ENCODE results near the gene CPNE5. TPM values are rescaled to one million over a fixed set of nuclear protein-coding genes. Genes with fewer than 3 reads are reported as not detected.

CPNE5 gene
- polyA plus RNA-seq, 1 of the 3 experiments (the other 2 are of a cell fraction): 0.30 TPM

GRCh38 chr6:36851626-36852025 lies 12.4 kb upstream of the CPNE5 start:
- POLR2A ChIA-PET: interaction anchor here (0.8 to 1.2 kb wide), 3 partner anchors 23 to 167 kb away, joined by 3 read pairs; partner anchors contain the start of gene PPIL1
- Histone ChIP-seq H3K36me3 (replicated peaks in 1 of 2; ENCODE audit: control insufficient read depth in 1 of 2, insufficient read depth in 2 of 2, low read length in 1 of 2) (peaks cover 25 to 37% of the 10 kb centered on the region in 2 experiments), H3K4me3 (ENCODE audit: low read depth in 2 of 2, low read length in 1 of 2) (no peak overlapping the region), H3K9me2 (no peaks in the 10 kb centered on the region), H3K27ac (ENCODE audit: low read depth in 2 of 2, low read length in 1 of 2) (no peak overlapping the region), H3K4me1 (ENCODE audit: control insufficient read depth in 1 of 2, insufficient read depth in 2 of 2, low read depth in 1 of 2, low read length in 1 of 2) (peaks cover 10 to 16% of the 10 kb centered on the region in 2 experiments; a peak in 2 of 4 replicates), H3F3A (replicated peaks; ENCODE audit: insufficient read depth) (no peaks in the 10 kb centered on the region), H3K27me3 (ENCODE audit: insufficient read depth) (no peaks in the 10 kb centered on the region), H3K9ac (no peak overlapping the region), H4K20me1 (ENCODE audit: insufficient read depth) (no peaks in the 10 kb centered on the region), H3K79me2 (ENCODE audit: insufficient read depth) (no peaks in the 10 kb centered on the region), H3K9me3 (no peaks in the 10 kb centered on the region), H3K4me2 (no peak overlapping the region), H2AFZ (ENCODE audit: low read depth) (no peak overlapping the region)
- CTCF ChIA-PET: interaction anchor here (0.8 to 7.2 kb wide), 40 partner anchors 9 to 491 kb away, joined by 3 to 200 read pairs (median 5); partner anchors contain the start of genes C6orf89, MTCH1 and PPIL1
- TF ChIP-seq MXI1 (IDR thresholded peaks at IDR 0.05; ENCODE audit: low read depth, low read length): no peak
- DNase-seq: no peak
- 91% methylated on average over 4 of the region's 4 CpGs for WGBS (ENCODE audit: low lambda C conversion rate)

- no peak overlapping the region for H3K9ac ChIP-seq
- no peak overlapping the region for H3K4me2 ChIP-seq
- TF ChIP-seq USF2 (IDR thresholded peaks at IDR 0.05; ENCODE audit: borderline replicate concordance, low read depth, low read length): no peak
- TF ChIP-seq CTCF (IDR thresholded peaks at IDR 0.05): peak; percentile 75
- peak; percentile 83 for TF ChIP-seq RAD21 (IDR thresholded peaks at IDR 0.05; ENCODE audit: low read length)
- peak; percentile 75 for TF ChIP-seq SMC3 (IDR thresholded peaks at IDR 0.05; ENCODE audit: low read depth, low read length)
- peaks cover 10 to 13% of the 10 kb centered on the region in 2 experiments; a peak in 2 of 4 replicates for H3K4me1 ChIP-seq (ENCODE audit: control insufficient read depth in 1 of 2, insufficient read depth in 2 of 2, low read depth in 1 of 2, low read length in 1 of 2)
- H3K27ac ChIP-seq (ENCODE audit: low read depth in 2 of 2, low read length in 1 of 2): no peak overlapping the region
- H4K20me1 ChIP-seq (ENCODE audit: insufficient read depth): no peaks in the 10 kb centered on the region
- no peaks in the 10 kb centered on the region for H3K9me2 ChIP-seq
- no peak overlapping the region; a peak in 1 of 4 replicates for H3K4me3 ChIP-seq (ENCODE audit: low read depth in 2 of 2, low read length in 1 of 2)
- peak; percentile 61 for DNase-seq
- CTCF ChIA-PET: interaction anchor here (0.6 to 7.2 kb wide), 40 partner anchors 9 to 491 kb away, joined by 3 to 200 read pairs (median 5); partner anchors contain the start of genes C6orf89, MTCH1 and PPIL1
- no peak overlapping the region for H2AFZ ChIP-seq (ENCODE audit: low read depth)
- H3K9me3 ChIP-seq: no peaks in the 10 kb centered on the region
- no peaks in the 10 kb centered on the region for H3F3A ChIP-seq (replicated peaks; ENCODE audit: insufficient read depth)
- 63% methylated on average over 3 of the region's 3 CpGs for WGBS (ENCODE audit: low lambda C conversion rate)
- H3K36me3 ChIP-seq (replicated peaks in 1 of 2; ENCODE audit: control insufficient read depth in 1 of 2, insufficient read depth in 2 of 2, low read length in 1 of 2): peaks cover 22 to 35% of the 10 kb centered on the region in 2 experiments
- H3K79me2 ChIP-seq (ENCODE audit: insufficient read depth): no peaks in the 10 kb centered on the region
- H3K27me3 ChIP-seq (ENCODE audit: insufficient read depth): no peaks in the 10 kb centered on the region
- POLR2A ChIA-PET: interaction anchor here (1.0 kb wide), 1 partner anchor 61 kb away, joined by 3 read pairs; no protein-coding TSS in a partner anchor
These were observed 11.9 kb upstream of the CPNE5 start for GRCh38 chr6:36851149-36851614.

GRCh38 chr6:36850021-36850420 lies 10.8 kb upstream of the CPNE5 start:
- Histone ChIP-seq H3F3A (replicated peaks; ENCODE audit: insufficient read depth) (no peaks in the 10 kb centered on the region), H2AFZ (ENCODE audit: low read depth) (no peak overlapping the region), H3K4me2 (no peak overlapping the region), H3K4me3 (ENCODE audit: low read depth in 2 of 2, low read length in 1 of 2) (no peak overlapping the region), H3K79me2 (ENCODE audit: insufficient read depth) (no peaks in the 10 kb centered on the region), H3K27me3 (ENCODE audit: insufficient read depth) (no peaks in the 10 kb centered on the region), H3K4me1 (ENCODE audit: control insufficient read depth in 1 of 2, insufficient read depth in 2 of 2, low read depth in 1 of 2, low read length in 1 of 2) (peaks cover 10 to 12% of the 10 kb centered on the region in 2 experiments; a peak in 2 of 4 replicates), H3K36me3 (replicated peaks in 1 of 2; ENCODE audit: control insufficient read depth in 1 of 2, insufficient read depth in 2 of 2, low read length in 1 of 2) (peaks cover 14 to 23% of the 10 kb centered on the region in 2 experiments), H3K9ac (no peak overlapping the region), H3K9me2 (no peaks in the 10 kb centered on the region), H4K20me1 (ENCODE audit: insufficient read depth) (no peaks in the 10 kb centered on the region), H3K9me3 (no peaks in the 10 kb centered on the region), H3K27ac (ENCODE audit: low read depth in 2 of 2, low read length in 1 of 2) (no peak overlapping the region)
- no peak for DNase-seq
- POLR2A ChIA-PET: interaction anchor here (1.2 kb wide), 1 partner anchor 24 kb away, joined by 3 read pairs; no protein-coding TSS in a partner anchor
- 94% methylated on average over 9 of the region's 9 CpGs for WGBS (ENCODE audit: low lambda C conversion rate)
- CTCF ChIA-PET: interaction anchor here (0.6 to 7.2 kb wide), 14 partner anchors 8 to 1002 kb away, joined by 3 to 200 read pairs (median 12); partner anchors contain the start of gene PPIL1
- TF ChIP-seq MXI1 (IDR thresholded peaks at IDR 0.05; ENCODE audit: low read depth, low read length) (no peak), GATA2 (CRISPR knock-in tag; IDR thresholded peaks at IDR 0.05) (no peak), CHD2 (IDR thresholded peaks at IDR 0.05; ENCODE audit: low read length, partially characterized antibody) (no peak), POLR2AphosphoS5 (IDR thresholded peaks at IDR 0.05; ENCODE audit: low read depth, low read length) (no peak), MEF2A (IDR thresholded peaks at IDR 0.05; ENCODE audit: borderline replicate concordance, low read depth) (no peak), SMC3 (IDR thresholded peaks at IDR 0.05; ENCODE audit: low read depth, low read length) (no peak), EP300 (IDR thresholded peaks at IDR 0.05; ENCODE audit: borderline replicate concordance in 1 of 2, low read depth in 1 of 2, low read length in 1 of 2) (no peak), GABPA (IDR thresholded peaks at IDR 0.05; ENCODE audit: low read depth) (no peak), ZBTB33 (IDR thresholded peaks at IDR 0.05; ENCODE audit: borderline replicate concordance, low read depth) (no peak), MAX (IDR thresholded peaks at IDR 0.05; ENCODE audit: low read depth) (no peak), ELF1 (IDR thresholded peaks at IDR 0.05) (no peak), FOXM1 (IDR thresholded peaks at IDR 0.05; ENCODE audit: low read depth) (no peak), TAF1 (IDR thresholded peaks at IDR 0.05; ENCODE audit: borderline replicate concordance, low read depth, low read length) (no peak)
